Keratinocyte (primary cell): ENCODE data around the gene VN1R2.

Experiments used
- CTCF ChIP-seq, 3 experiments: IDR thresholded peaks in 1 of 3; conservative IDR thresholded peaks in 1 of 3; optimal IDR thresholded peaks in 1 of 3; 2 replicates in 2 of 3; 3 replicates in 1 of 3; pipeline versions ENCODE3 to v1.5.1; 2011; ENCODE audit warnings: low read length in 3 of 3, mild to moderate bottlenecking in 3 of 3, moderate library complexity in 2 of 3, control low read depth in 1 of 3, inconsistent platforms in 1 of 3; ENCODE audit not compliant: insufficient read depth in 2 of 3; ENCODE audit errors: extremely low read depth in 1 of 3
- EZH2 ChIP-seq: IDR thresholded peaks from one replicate; pipeline ENCODE4 v1.6.1; 2012; ENCODE audit warnings: inconsistent platforms, mild to moderate bottlenecking, low read length, moderate library complexity

- TF ChIP-seq CTCF (optimal IDR thresholded peaks at IDR 0.05 in 1 of 3, IDR thresholded peaks at IDR 0.05 in 1 of 3, conservative IDR thresholded peaks at IDR 0.05 in 1 of 3; ENCODE audit: extremely low read depth in 1 of 3, insufficient read depth in 2 of 3, low read length in 3 of 3) = no peak
- no peak for TF ChIP-seq EZH2
Measured at GRCh38 chr19:53224606-53225005, 33.5 kb upstream of the VN1R2 start.
